OCI-LY3 (cell line): ENCODE measurements around the gene ZC3H4.

Source experiments
- H2AFZ ChIP-seq: fragments of 200-600, 300-600 bp; shearing (Covaris generic); 2 replicates; pipeline ENCODE4 v1.6.0; 2014; ENCODE audit warnings: antibody characterized with exemption, low read depth, low read length
- H3K27ac ChIP-seq: fragments of 200-600, 300-600 bp; sonication (generic); 2 replicates; pipeline ENCODE4 v1.5.1; 2014; ENCODE audit warnings: mild to moderate bottlenecking, low read length, moderate library complexity, mixed read lengths
- H3K27me3 ChIP-seq: fragments of 200-600, 300-600 bp; sonication (generic); 2 replicates; pipeline ENCODE4 v1.6.1; 2014; ENCODE audit warnings: low read depth, low read length, mixed read lengths
- H3K36me3 ChIP-seq: fragments of 200-600, 300-600 bp; sonication (generic); replicated peaks from 2 replicates; pipeline ENCODE3; 2014; ENCODE audit warnings: low read depth, low read length, mixed read lengths
- H3K4me1 ChIP-seq: fragments of 300-600, 200-600 bp; sonication (generic); 2 replicates; pipeline ENCODE4 v1.6.1; 2014; ENCODE audit warnings: low read length, mixed read lengths
- H3K4me2 ChIP-seq: fragments of 200-600, 300-600 bp; sonication (generic); 2 replicates; pipeline ENCODE4 v1.6.1; 2014; ENCODE audit warnings: low read length, mixed read lengths
- H3K4me3 ChIP-seq: fragments of 300-600, 200-600 bp; sonication (generic); 2 replicates; pipeline ENCODE4 v1.5.1; 2014; ENCODE audit warnings: antibody characterized with exemption, mild to moderate bottlenecking, low read length, moderate library complexity
- H3K79me2 ChIP-seq: fragments of 300-600, 200-600 bp; shearing (Covaris generic); 2 replicates; pipeline ENCODE4 v1.6.1; 2014; ENCODE audit warnings: mild to moderate bottlenecking, low read length, mixed read lengths
- H3K9ac ChIP-seq: fragments of 300-600, 200-600 bp; shearing (Covaris generic); 2 replicates; pipeline ENCODE4 v1.6.0; 2014; ENCODE audit warnings: mild to moderate bottlenecking, low read length, moderate library complexity
- H3K9me3 ChIP-seq: fragments of 200-600, 300-600 bp; shearing (Covaris generic); 2 replicates; pipeline ENCODE4 v1.6.1; 2014; ENCODE audit warnings: low read length, mixed read lengths; ENCODE audit not compliant: insufficient read depth
- H4K20me1 ChIP-seq: fragments of 200-600, 300-600 bp; sonication (generic); 2 replicates; pipeline ENCODE4 v1.6.1; 2016; ENCODE audit warnings: low read length, mixed read lengths; ENCODE audit not compliant: insufficient read depth
- CTCF ChIP-seq: fragments of 200-600, 300-600 bp; sonication (generic); IDR thresholded peaks from 2 replicates; pipeline ENCODE4 v1.5.1; 2014; ENCODE audit warnings: antibody characterized with exemption, low read length, low read depth
- EZH2phosphoT487 ChIP-seq: fragments of 200-600 bp; shearing (Covaris generic); IDR thresholded peaks from 2 replicates; pipeline ENCODE4 v1.6.1; 2018; ENCODE audit warnings: antibody characterized with exemption, mixed run types, low read depth

ZC3H4 gene

GRCh38 chr19:47020992-47021496 is 92.5 kb downstream of the ZC3H4 start:
- TF ChIP-seq EZH2phosphoT487: no peak
- TF ChIP-seq CTCF: no peak
- Histone ChIP-seq H3K4me2 (no peak overlapping the region), H2AFZ (no peak overlapping the region), H4K20me1 (no peaks in the 10 kb centered on the region), H3K4me1 (no peaks in the 10 kb centered on the region; the same call in 1 of the 2 replicates), H3K36me3 (no peaks in the 10 kb centered on the region), H3K4me3 (no peak overlapping the region), H3K79me2 (no peaks in the 10 kb centered on the region), H3K9me3 (no peaks in the 10 kb centered on the region), H3K27me3 (peaks cover 12% of the 10 kb centered on the region), H3K9ac (no peak overlapping the region), H3K27ac (no peak overlapping the region)

- Histone ChIP-seq H3K4me3 (no peak overlapping the region), H3K4me2 (no peak overlapping the region), H3K9ac (no peak overlapping the region), H2AFZ (no peak overlapping the region), H3K4me1 (no peaks in the 10 kb centered on the region; the same call in 1 of the 2 replicates), H3K9me3 (no peaks in the 10 kb centered on the region), H3K27me3 (peaks cover 9% of the 10 kb centered on the region), H3K27ac (no peak overlapping the region), H4K20me1 (no peaks in the 10 kb centered on the region), H3K36me3 (no peaks in the 10 kb centered on the region), H3K79me2 (no peaks in the 10 kb centered on the region)
- TF ChIP-seq CTCF (no peak), EZH2phosphoT487 (no peak)
These were observed 93.3 kb downstream of the ZC3H4 start for GRCh38 chr19:47020132-47020805.

GRCh38 chr19:47019431-47020041 is 94.0 kb downstream of the ZC3H4 start, which contains the start of gene NPAS1:
TSS of gene NPAS1 (plus strand) at chr19:47019837. CDS start at chr19:47021048, 1,211 bp downstream.
- H2AFZ ChIP-seq: no peak within 1 kb of the TSS
- H3K9me3 ChIP-seq: no peaks in the 10 kb centered on the region
- H3K79me2 ChIP-seq: no peaks in the 10 kb centered on the region
- H3K27me3 ChIP-seq: peaks cover 9% of the 10 kb centered on the region
- H3K4me2 ChIP-seq: no peak within 1 kb of the TSS
- H4K20me1 ChIP-seq: no peaks in the 10 kb centered on the region
- no peak for TF ChIP-seq CTCF
- TF ChIP-seq EZH2phosphoT487: no peak
- H3K9ac ChIP-seq: no peak within 1 kb of the TSS
- H3K27ac ChIP-seq: no peak within 1 kb of the TSS
- H3K36me3 ChIP-seq: no peaks in the 10 kb centered on the region
- no peak within 1 kb of the TSS for H3K4me3 ChIP-seq
- H3K4me1 ChIP-seq: no peaks in the 10 kb centered on the region; the same call in 1 of the 2 replicates

- peaks cover 9% of the 10 kb centered on the region for H3K27me3 ChIP-seq
These were observed 94.7 kb downstream of the ZC3H4 start for GRCh38 chr19:47018923-47019322.

More at GRCh38 chr19:47018923-47019322, 94.7 kb downstream of the ZC3H4 start:
- H3K4me1 ChIP-seq: no peaks in the 10 kb centered on the region; the same call in 1 of the 2 replicates
- no peak for TF ChIP-seq EZH2phosphoT487
- no peak for TF ChIP-seq CTCF
- H3K9ac ChIP-seq: no peak overlapping the region
- H3K27ac ChIP-seq: no peak overlapping the region
- H3K79me2 ChIP-seq: no peaks in the 10 kb centered on the region
- no peaks in the 10 kb centered on the region for H3K36me3 ChIP-seq
- H3K4me3 ChIP-seq: no peak overlapping the region
- H2AFZ ChIP-seq: no peak overlapping the region
- no peak overlapping the region for H3K4me2 ChIP-seq
- H3K9me3 ChIP-seq: no peaks in the 10 kb centered on the region
- no peaks in the 10 kb centered on the region for H4K20me1 ChIP-seq
